ENCODE results near the gene NFIB.

Gene NFIB

GRCh38 chr9:14353222-14354056, 39.5 kb upstream of the NFIB start:
- peak; percentile 25 for DNase-seq (ENCODE audit: extremely low read depth, low read depth)
- peak; percentile 93 for TF ChIP-seq CTCF (IDR thresholded peaks at IDR 0.05; ENCODE audit: low read depth, low read length, missing control alignments)
- H3K4me3 ChIP-seq (replicated peaks; ENCODE audit: low read depth, low read length), result no peak overlapping the region

- TF ChIP-seq CTCF (IDR thresholded peaks at IDR 0.05; ENCODE audit: low read depth, low read length, missing control alignments), result no peak
- H3K4me3 ChIP-seq (replicated peaks; ENCODE audit: low read depth, low read length), result no peak overlapping the region
- no peak for DNase-seq (ENCODE audit: extremely low read depth, low read depth)
These were observed 38.6 kb upstream of the NFIB start for GRCh38 chr9:14352503-14352902.

- no peak overlapping the region for H3K4me3 ChIP-seq (replicated peaks; ENCODE audit: low read depth, low read length)
- TF ChIP-seq CTCF (IDR thresholded peaks at IDR 0.05; ENCODE audit: low read depth, low read length, missing control alignments), result no peak
- DNase-seq (ENCODE audit: extremely low read depth, low read depth), result no peak
These were observed 37.4 kb upstream of the NFIB start for GRCh38 chr9:14351221-14351836.

GRCh38 chr9:14350754-14351153, 36.8 kb upstream of the NFIB start:
- H3K4me3 ChIP-seq (replicated peaks; ENCODE audit: low read depth, low read length), result no peak overlapping the region
- DNase-seq (ENCODE audit: extremely low read depth, low read depth), result no peak

GRCh38 chr9:14350349-14350728, 36.4 kb upstream of the NFIB start:
- DNase-seq (ENCODE audit: extremely low read depth, low read depth), result no peak
- no peak overlapping the region for H3K4me3 ChIP-seq (replicated peaks; ENCODE audit: low read depth, low read length)
- TF ChIP-seq CTCF (IDR thresholded peaks at IDR 0.05; ENCODE audit: low read depth, low read length, missing control alignments), result no peak

More at GRCh38 chr9:14350754-14351153, 36.8 kb upstream of the NFIB start:
- no peak for TF ChIP-seq CTCF (IDR thresholded peaks at IDR 0.05; ENCODE audit: low read depth, low read length, missing control alignments)

GRCh38 chr9:14349447-14350348, 35.8 kb upstream of the NFIB start:
- no peak for TF ChIP-seq CTCF (IDR thresholded peaks at IDR 0.05; ENCODE audit: low read depth, low read length, missing control alignments)
- no peak for DNase-seq (ENCODE audit: extremely low read depth, low read depth)
- H3K4me3 ChIP-seq (replicated peaks; ENCODE audit: low read depth, low read length), result no peak overlapping the region
